GM18907 (cell line): ENCODE measurements around the gene SPEM1.

Source experiments
- ATAC-seq: cut with Tn5 transposase; IDR thresholded peaks from one replicate; pipeline ENCODE4 v1.9.1; 2021; ENCODE audit warnings: mild to moderate bottlenecking, moderate library complexity; ENCODE audit not compliant: unreplicated experiment

SPEM1 gene

DNA sequence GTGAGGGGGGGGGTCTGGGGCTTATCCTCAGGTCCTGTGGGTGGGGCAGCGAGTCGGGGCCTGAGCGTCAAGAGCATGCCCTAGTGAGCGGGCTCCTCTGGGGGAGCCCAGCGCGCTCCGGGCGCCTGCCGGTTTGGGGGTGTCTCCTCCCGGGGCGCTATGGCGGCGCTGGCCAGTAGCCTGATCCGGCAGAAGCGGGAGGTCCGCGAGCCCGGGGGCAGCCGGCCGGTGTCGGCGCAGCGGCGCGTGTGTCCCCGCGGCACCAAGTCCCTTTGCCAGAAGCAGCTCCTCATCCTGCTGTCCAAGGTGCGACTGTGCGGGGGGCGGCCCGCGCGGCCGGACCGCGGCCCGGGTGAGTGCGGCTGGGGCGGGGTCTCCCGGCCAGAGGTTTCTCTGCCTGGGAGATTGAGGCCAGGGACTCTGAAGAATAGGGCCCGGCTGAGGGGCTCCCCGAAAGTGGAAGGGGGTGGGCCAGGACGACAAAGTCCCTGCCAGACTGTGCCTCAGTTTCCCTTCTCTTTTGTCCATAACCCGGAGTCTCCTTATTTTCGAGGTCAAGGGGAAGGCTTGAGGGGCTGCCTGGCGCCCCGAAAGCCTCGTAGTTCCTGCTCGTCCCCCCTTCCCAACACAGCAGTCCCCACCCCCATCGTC is 19.5 kb downstream of the SPEM1 start, which contains the start of gene FGF11:
TSS of gene FGF11 (plus strand) at position 51 of the 651 bp plus-strand sequence. CDS start at position 160, 109 bp downstream.
- ATAC-seq = no peak

- ATAC-seq = no peak
These were observed 20.1 kb downstream of the SPEM1 start for GRCh38 chr17:7440113-7440833.

- no peak for ATAC-seq
These were observed 20.7 kb downstream of the SPEM1 start for GRCh38 chr17:7440834-7441195.

- no peak for ATAC-seq
These were observed 21.1 kb downstream of the SPEM1 start for GRCh38 chr17:7441266-7441665.

DNA sequence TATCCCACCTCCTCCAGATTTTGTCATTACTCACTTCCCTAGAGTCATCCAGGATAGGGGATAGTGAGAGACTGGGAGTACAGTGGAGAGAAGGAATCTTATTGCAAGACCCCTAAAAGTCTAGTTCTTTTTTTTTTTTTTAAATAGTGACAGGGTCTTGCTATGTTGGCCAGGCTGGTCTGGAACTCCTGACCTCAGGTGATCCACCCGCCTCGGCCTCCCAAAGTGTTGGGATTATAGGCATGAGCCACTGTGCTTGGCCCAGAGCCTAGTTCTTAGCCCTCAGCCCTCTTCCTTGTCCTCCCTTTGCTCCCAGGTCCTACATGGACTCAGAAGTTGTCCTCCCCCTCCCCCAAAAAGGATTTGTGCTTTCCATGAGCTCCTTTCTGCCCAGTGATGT is 22.0 kb downstream of the SPEM1 start:
- no peak for ATAC-seq

DNA sequence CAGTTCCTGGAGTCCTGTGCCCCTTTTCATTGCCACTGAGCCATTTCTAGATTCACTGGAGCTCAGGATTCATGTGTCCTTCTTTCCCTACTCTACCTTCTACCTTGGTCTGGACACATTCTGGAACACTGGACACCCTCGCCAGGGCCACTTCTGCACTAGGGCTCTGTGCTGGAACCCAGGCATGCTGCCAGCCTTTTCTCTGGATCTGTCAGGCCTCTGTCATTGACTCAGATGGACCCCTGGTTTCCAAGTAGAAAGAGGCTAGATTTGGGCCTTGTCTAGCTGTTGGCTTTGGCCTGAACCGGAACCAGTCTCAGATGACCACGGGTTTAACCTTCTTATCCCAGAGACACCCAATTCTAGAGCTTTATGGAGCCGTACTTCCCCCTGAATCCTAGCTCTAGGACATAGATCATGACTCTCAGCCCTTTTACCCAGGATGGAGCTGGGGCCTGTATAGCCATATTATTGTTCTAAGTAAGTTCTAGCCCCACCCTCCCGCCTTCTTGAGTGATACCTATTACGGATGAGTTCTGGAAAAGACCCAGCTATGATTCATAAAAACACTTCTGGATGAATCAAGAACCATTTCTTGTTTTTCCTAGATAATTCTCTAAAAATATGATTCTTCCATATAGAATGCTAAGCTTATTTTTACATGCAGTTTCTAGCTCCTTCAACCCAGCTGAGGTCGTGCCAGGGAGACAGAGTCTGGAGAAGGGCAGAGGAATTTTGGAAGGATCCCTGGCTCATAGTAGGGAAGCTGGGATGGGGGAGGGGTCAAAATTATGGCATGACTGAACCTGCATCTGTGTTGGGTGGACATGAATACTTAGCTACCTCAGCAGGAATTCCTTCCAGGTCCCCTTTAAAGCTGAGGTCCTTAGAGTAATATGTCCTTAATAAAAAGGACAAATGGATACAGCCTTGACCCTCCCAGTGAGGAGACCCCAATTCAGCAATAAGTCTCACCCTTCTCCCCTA is 23.7 kb downstream of the SPEM1 start:
- ATAC-seq = no peak

DNA sequence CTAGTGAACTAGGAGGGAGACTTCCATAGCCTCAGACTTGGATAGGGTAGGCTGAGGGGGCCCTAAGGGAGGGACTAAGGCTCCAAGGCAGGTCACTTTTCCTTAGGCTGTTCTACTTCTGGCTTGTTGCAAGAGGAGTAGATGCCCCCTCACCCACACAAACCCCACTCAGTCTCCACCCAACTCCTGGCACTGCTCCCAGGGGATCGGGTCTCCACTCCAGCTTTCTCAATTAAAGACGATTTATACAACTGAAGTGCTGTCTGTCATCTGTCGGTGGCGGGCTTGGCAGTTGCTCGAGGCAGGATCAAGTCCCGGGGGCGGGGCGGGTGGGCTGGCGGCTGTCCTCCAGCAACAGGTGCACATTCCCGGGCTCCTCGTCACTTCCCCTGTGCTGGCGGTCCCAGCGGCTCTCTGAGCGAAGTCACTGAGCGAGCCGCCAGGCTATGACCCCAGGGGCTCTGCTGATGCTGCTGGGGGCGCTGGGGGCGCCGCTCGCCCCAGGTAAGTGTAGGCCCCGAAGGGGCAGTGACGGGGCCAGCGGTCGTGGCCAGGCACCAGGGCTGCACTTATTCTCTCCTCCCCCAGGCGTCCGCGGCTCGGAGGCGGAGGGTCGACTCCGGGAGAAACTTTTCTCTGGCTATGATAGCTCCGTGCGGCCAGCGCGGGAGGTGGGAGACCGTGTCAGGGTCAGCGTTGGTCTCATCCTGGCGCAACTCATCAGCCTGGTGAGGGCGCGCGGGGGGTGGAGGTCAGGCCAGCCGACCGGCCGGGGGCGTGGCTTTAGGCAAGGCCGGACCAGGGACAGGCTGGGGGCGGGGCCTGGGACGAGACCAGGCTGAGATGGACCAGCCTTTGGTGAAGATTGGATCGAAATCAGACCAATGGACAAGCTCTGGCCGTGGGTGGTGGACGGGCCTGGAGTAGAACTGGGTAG is 24.8 kb downstream of the SPEM1 start, which contains the start of gene CHRNB1:
TSS of gene CHRNB1 (plus strand) at position 380 of the 937 bp plus-strand sequence. CDS start at position 447, 67 bp downstream.
- ATAC-seq = no peak

DNA sequence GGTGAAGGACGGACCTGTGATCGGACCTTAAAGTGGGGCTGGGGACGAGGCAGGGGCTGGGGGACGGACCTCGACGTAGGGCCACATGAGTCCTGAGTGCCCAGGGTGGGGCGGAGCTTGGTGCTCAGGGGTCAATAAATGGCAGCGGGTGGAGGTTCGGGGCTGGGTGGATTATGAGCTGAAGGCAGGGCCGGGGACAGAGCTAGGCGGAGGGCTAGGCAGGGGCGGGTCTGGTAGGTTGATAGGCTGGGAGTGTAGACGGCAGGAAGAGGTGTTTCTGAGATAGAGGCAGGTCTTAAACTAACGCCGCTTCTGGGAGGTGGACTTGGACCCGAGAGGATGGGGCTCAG is 25.5 kb downstream of the SPEM1 start:
- ATAC-seq = no peak

GRCh38 chr17:7448461-7448860 is 28.3 kb downstream of the SPEM1 start:
- no peak for ATAC-seq

DNA sequence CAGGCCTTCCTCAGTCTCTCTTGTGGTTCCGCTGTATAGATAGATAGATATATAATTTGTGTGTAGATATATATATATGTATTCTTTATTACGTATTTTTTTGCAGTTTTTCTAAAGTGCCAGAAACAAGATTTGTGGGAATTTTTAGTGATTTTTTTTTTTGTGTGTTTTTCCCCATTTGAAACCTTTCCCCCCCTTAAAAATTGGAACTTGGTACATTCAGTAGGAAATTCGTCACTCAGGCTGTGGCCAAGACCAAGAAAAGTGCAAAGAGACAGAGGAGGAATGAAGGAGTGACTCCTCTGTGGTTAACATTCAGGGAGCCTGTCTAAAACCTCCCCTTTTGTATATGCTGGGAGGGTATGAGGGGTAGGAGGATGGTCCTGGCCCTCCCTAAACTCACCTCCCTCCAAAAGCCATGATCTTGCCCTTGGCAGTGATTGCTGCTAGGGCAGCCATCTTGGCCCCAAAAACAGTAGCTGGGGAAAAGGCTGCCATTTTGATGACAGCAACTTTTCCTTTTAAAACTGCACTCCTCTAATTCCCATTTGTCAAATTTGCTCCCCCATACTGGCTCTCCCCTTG is 39.9 kb downstream of the SPEM1 start:
- no peak for ATAC-seq

GRCh38 chr17:7460850-7461660 is 40.9 kb downstream of the SPEM1 start:
- ATAC-seq = no peak

DNA sequence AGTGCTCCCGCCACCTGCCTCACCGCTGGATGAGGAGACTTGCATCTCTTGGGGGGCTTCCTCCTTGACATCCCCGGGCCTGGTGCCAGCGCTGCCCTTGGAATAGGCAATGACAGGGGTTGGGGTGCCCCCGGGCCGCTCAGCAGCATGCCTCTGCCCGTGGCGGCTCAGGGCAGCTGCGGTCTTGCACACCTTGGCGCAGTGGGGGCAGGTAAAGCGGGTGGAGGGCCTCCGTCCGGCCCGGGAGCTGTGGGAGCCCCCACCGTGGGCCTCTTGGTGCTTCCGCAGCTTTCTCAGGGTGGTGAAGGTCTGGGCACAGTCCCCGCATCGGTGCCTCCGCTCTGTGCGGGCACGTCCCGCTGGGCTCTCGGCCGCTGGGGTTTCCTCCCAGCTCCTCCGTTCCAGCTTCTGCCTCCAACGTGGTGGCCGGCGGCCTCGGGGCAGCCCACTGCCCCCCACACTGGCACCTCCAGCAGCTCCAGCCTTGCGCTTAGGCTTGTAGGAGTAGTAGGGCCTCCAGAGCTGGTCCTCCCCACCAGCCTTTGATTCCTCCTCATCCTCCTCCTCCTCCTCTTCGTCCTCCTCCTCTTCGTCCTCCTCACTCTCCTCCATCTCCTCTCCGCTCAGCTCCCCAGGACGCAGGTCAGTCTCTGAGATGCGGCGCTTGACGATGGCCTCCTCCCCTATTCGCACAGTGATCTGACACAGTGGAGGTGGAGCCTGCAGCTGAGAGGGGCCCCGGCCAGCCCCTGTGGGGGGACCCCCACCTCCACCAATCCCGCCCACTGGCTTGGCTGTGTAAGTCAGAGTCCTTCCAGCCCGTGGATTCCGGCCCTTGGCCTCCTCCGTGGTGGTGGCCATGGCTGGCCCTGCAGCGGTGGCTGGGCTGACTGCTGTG is 42.6 kb downstream of the SPEM1 start:
- ATAC-seq = no peak

DNA sequence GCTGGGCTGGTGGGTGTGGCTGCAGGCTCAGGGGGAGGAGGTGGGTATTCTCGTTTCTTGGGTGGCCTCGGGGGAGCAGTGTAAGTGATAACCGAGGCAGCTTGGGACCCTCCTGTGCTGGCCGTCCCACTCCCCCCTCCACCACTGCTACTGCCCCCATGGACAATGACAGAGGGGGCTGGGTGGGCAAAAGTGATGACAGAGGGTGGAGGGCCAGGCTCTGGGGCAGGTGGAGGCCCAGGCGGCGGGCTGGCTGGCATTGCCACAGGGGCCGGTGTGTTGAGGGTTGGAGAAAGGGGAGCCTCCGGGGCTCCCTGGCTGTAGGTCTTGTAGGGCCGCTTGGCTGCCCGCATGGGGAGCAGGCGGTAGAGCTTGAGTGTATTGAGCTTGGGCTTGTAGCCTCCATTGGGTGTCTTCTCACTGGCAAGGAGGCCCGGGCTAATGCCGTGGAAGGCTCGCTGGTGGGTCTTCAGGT is 43.3 kb downstream of the SPEM1 start:
- ATAC-seq = no peak

DNA sequence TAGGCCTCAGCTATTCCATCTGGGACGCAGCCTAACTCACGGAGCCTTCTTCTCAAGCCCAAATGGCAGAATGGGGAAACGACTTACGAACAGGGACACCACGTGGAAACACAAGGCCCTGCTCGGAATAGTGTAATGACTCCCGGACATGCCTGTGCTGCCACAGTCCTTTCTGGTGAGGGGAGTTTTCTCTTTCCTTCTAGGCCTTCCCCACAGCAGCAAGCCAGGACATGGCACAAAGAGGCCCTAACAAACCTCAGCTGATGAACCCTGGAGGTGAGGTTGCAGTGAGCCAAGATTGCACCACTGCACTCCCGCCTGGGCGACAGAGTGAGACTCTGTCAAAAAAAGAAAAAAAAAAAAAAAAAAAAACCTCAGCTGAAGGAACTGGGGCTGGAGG is 44.0 kb downstream of the SPEM1 start:
- no peak for ATAC-seq

- no peak for ATAC-seq
These were observed 45.6 kb downstream of the SPEM1 start for GRCh38 chr17:7465597-7466275.

- no peak for ATAC-seq
These were observed 46.2 kb downstream of the SPEM1 start for GRCh38 chr17:7466318-7466638.

DNA sequence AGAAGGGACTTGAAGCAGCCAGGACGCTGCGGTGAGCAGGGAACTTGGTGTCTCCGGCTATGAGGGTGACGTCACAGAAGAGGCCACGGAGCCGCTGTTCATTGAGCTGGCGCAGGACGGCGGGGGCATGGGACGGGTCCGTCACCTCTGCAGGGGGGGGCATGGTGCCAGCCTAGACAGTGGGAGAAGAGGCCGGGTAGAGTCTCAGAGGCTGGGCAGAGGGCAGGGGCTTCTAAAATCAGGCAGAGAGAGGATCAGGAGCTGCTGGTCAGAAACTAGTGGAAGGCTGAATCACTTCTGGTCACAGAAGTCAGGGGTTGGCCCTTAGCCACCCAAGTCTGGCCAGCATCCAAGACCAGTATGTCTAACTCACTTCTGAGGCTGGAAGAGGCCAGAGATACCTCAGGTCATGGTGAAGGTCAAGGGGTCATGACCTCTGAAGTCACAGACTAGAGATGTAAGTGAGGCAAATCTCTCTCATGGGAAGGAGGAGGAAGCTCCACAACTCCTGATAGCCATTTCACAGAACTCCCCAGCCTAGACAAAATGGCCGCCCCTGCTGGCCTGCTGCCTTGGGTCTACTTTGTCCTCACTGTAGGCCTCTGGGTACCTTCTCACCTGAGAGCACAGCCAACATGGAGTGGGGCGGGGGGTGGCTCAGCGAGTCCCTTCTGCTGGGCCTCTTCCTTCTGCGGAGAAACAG is 46.7 kb downstream of the SPEM1 start:
- ATAC-seq = no peak
